MM.1S (cell line): ENCODE results near the gene PDE4B.

Source experiments
- EZH2 ChIP-seq: fragments of 300-600 bp; sonication (generic); optimal IDR thresholded peaks from 2 replicates; pipeline ENCODE3; 2017; ENCODE audit warnings: low read depth, mild to moderate bottlenecking, antibody characterized with exemption, low read length, mixed read lengths
- EZH2phosphoT487 ChIP-seq: fragments of 300-600 bp; sonication (generic); IDR thresholded peaks from 2 replicates; pipeline ENCODE4 v1.6.1; 2018; ENCODE audit warnings: antibody characterized with exemption, low read length
- TF ChIP-seq, protein P1 (sequence below): fragments of 300-600 bp; sonication (generic); IDR thresholded peaks from 2 replicates; pipeline ENCODE4 v1.5.1; 2016; ENCODE audit warnings: antibody characterized with exemption, low read length, mixed read lengths

DNA sequence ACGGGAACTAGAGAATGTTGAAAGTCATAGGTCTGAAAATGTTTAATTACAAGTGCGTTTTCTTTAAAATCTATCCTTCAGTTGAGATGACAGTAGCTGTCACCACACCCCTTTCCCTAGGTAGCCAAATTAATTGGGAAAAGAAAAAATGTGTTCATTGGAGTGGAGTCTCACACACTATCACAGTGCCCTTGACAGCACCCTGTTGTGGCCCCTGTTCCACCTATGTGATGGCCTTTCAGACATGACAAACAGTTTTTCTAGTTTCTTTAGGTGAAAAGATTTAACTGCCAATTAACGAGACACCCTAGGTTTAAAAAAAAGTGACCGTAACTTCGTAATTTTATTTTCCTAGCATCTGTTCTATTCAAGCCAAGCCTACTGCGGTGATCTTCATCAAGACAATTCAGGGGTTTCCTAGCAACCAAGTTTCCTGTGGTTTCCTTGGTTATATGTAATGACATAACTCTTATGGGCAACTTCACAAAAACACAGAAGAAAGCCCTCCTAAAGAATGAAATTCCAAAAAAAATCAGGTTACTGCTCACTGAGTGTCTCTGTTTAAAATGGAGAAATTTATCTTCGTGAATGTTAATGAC, 298.3 kb downstream of the PDE4B start:
- TF ChIP-seq, protein P1, sequence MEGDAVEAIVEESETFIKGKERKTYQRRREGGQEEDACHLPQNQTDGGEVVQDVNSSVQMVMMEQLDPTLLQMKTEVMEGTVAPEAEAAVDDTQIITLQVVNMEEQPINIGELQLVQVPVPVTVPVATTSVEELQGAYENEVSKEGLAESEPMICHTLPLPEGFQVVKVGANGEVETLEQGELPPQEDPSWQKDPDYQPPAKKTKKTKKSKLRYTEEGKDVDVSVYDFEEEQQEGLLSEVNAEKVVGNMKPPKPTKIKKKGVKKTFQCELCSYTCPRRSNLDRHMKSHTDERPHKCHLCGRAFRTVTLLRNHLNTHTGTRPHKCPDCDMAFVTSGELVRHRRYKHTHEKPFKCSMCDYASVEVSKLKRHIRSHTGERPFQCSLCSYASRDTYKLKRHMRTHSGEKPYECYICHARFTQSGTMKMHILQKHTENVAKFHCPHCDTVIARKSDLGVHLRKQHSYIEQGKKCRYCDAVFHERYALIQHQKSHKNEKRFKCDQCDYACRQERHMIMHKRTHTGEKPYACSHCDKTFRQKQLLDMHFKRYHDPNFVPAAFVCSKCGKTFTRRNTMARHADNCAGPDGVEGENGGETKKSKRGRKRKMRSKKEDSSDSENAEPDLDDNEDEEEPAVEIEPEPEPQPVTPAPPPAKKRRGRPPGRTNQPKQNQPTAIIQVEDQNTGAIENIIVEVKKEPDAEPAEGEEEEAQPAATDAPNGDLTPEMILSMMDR = no peak
- TF ChIP-seq EZH2 = no peak
- TF ChIP-seq EZH2phosphoT487 = no peak
